ENCODE results near the gene DPY19L1. TPM values are rescaled to one million over a fixed set of nuclear protein-coding genes. Genes with fewer than 3 reads are reported as not detected.
"Not testable (repeated sequence)": the region's sequence is repeated elsewhere in the genome, so short reads cannot be mapped to it uniquely, and the experiment has no call there.

The DPY19L1 gene
- total and polyA plus RNA-seq, 9 donors, result 14.7 to 34.0 (median 21.2) TPM

DNA sequence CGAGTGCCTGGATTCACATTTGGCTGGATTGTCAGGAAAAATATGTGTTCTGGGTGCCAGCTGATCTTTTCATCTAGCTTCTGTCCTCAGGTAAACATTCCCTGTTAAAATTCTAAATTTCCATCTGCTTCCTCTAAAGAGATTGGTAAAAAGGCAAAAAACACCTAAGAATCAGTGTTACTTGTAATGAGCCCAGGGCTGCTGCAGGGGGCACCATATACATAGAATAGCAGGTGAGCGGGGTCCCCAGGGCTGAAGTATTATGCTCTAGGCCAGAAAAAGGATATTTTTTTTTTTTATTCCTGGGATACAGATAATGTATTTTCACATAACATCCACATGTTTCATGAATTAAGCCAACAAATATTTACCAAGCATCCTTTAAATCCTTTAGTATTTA is 18.4 kb upstream of the DPY19L1 start:
- not testable (repeated sequence) for DNase-seq; H3K27ac ChIP-seq (ENCODE audit: low read length); H3K4me3 ChIP-seq (ENCODE audit: low read length); H3K27me3 ChIP-seq (ENCODE audit: control insufficient read depth, insufficient read depth, low read length); H3K36me3 ChIP-seq (ENCODE audit: control insufficient read depth, insufficient read depth, low read length); H3K9me3 ChIP-seq (replicated peaks; ENCODE audit: control insufficient read depth, low read depth, low read length); H3K4me1 ChIP-seq (ENCODE audit: control insufficient read depth, insufficient read depth, low read length)
- WGBS (ENCODE audit: insufficient coverage), result no CpG with 5 or more reads among the region's 2 CpGs

DNA sequence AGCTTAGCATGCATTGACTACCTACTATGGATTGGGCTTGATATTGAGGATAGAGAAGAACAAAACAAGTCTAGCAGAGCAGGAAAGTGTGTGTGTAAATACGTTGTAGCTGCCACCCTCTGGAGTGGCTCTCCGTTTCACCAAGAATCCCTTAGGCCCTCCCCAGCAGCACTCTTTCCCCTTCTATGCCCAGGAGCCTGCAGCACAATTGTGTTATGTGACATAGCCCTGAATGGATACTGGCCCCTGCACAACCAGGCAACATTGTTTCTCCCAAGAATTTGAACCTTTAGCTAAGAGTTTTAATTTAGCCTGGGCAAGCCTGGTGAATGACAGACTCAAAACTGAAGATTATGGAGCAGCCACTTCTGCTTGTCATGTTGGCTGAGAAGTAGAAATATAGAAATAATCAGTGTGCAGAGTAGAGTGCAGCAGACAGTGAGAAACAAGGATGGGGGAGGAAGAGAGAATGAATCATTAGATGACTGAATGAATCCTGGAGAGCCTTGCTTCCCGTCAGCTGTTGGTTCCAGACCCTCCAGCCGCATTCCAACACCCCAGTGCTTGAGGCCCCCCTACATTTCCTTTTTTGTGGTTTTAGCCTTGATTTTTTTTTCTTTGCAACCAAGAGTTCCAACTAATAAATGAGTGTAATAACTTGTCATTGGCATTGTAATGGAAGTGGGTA is 16.3 kb upstream of the DPY19L1 start:
- not testable (repeated sequence) for H3K9me3 ChIP-seq (replicated peaks; ENCODE audit: control insufficient read depth, low read depth, low read length); H3K36me3 ChIP-seq (ENCODE audit: control insufficient read depth, insufficient read depth, low read length); H3K27ac ChIP-seq (ENCODE audit: low read length); H3K4me1 ChIP-seq (ENCODE audit: control insufficient read depth, insufficient read depth, low read length); DNase-seq; H3K27me3 ChIP-seq (ENCODE audit: control insufficient read depth, insufficient read depth, low read length); H3K4me3 ChIP-seq (ENCODE audit: low read length)
- whole genome bisulfite sequencing (ENCODE audit: insufficient coverage), result 60% methylated on average over 1 of the region's 4 CpGs

DNA sequence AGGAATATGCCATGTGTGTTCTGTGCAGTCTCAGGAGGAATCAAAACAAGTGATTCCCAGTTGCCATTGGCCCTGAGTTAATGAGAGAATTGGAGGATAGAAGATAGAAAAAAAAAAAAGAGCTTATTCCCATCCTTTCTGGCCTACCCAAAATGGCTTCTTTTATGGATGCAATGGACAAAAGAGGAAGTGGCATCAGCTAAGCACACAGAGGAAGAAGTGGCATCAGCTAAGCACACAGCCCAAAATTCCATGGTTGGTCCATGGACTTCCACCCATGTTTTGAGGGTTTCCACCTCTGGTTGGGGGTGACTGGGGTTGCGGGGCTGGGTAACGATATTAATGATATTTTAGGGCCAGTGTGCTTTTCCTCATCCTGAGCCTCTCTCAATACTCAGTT is 11.1 kb upstream of the DPY19L1 start:
- WGBS (ENCODE audit: insufficient coverage), result no CpG with 5 or more reads among the region's 2 CpGs
- not testable (repeated sequence) for H3K27ac ChIP-seq (ENCODE audit: low read length); H3K4me1 ChIP-seq (ENCODE audit: control insufficient read depth, insufficient read depth, low read length); H3K4me3 ChIP-seq (ENCODE audit: low read length); H3K9me3 ChIP-seq (replicated peaks; ENCODE audit: control insufficient read depth, low read depth, low read length); DNase-seq; H3K36me3 ChIP-seq (ENCODE audit: control insufficient read depth, insufficient read depth, low read length); H3K27me3 ChIP-seq (ENCODE audit: control insufficient read depth, insufficient read depth, low read length)

DNA sequence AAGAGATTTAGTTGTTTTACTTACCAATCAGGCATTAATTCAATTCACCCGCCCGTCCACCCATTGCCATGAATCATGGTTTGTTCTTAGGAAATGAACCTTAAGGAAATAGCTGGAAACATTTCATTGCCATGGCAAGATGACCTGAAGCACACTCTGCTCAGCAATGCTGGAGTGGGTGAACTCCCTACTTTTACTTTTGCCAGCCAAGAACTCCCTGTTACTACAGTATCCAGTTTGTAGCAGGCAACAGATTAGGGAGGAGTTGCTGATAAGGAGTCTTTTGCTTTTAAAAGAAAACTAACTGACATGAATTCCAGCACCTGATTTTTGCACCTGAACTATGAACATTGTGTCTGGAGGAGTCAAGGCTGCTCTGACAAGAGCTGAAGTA is 10.6 kb upstream of the DPY19L1 start:
- DNase-seq; H3K9me3 ChIP-seq (replicated peaks; ENCODE audit: control insufficient read depth, low read depth, low read length); H3K36me3 ChIP-seq (ENCODE audit: control insufficient read depth, insufficient read depth, low read length); H3K4me1 ChIP-seq (ENCODE audit: control insufficient read depth, insufficient read depth, low read length); H3K27ac ChIP-seq (ENCODE audit: low read length); H3K4me3 ChIP-seq (ENCODE audit: low read length); H3K27me3 ChIP-seq (ENCODE audit: control insufficient read depth, insufficient read depth, low read length): not testable (repeated sequence)
- WGBS (ENCODE audit: insufficient coverage), result no CpG with 5 or more reads among the region's 2 CpGs

DNA sequence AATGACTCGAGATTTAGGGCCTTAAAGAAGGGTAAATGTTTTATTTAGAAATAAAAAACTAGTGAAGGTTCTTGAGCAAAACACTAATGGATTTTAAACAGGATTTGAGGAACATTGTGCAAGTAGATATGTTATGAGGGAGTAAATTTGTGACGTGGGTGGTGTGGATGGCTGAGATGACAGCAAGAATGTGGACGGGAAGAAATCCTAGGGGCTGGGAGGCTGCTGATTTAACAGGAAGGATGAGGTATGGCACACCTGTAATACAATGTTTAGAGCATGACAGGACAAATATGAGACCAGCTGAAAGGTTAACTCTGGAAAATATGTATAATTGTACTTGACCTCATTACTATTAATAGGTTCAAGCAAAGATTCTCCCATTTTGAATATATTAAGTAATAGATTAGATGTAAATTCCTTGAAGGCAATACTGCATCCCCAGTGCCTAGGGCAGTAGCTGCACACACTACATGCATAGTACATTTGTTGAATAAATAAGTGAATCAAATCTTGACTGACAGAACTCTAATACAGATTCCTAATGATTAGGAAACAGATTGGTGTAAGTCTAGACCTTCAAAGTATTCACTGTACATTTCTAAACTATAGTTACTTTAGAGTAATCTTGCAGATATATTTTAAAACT is 10.1 kb upstream of the DPY19L1 start:
- not testable (repeated sequence) for H3K4me3 ChIP-seq (ENCODE audit: low read length); H3K9me3 ChIP-seq (replicated peaks; ENCODE audit: control insufficient read depth, low read depth, low read length); H3K36me3 ChIP-seq (ENCODE audit: control insufficient read depth, insufficient read depth, low read length); DNase-seq; H3K27me3 ChIP-seq (ENCODE audit: control insufficient read depth, insufficient read depth, low read length); H3K27ac ChIP-seq (ENCODE audit: low read length); H3K4me1 ChIP-seq (ENCODE audit: control insufficient read depth, insufficient read depth, low read length)
- WGBS (ENCODE audit: insufficient coverage), result no CpG with 5 or more reads among the region's 3 CpGs

DNA sequence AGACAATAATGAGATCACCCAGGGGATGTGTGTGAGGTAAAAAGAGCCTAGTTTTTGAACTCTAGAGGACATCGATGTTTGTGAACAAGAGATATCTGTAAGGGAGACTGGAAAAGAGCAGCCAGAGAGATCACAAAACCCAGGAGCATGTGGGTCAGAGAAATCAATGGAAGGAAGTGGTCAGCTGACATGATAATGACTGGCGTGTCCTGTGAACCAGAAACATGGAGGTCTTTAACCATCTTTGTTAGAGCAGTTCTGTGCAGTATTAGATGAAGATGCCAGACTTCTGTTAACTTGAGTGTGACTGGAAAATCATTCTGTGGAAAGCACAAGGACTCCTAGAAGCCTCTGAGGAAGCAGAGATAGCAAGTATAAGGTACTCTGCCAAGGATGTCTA is 6.0 kb upstream of the DPY19L1 start:
- not testable (repeated sequence) for DNase-seq; H3K9me3 ChIP-seq (replicated peaks; ENCODE audit: control insufficient read depth, low read depth, low read length); H3K36me3 ChIP-seq (ENCODE audit: control insufficient read depth, insufficient read depth, low read length); H3K27ac ChIP-seq (ENCODE audit: low read length); H3K27me3 ChIP-seq (ENCODE audit: control insufficient read depth, insufficient read depth, low read length); H3K4me3 ChIP-seq (ENCODE audit: low read length); H3K4me1 ChIP-seq (ENCODE audit: control insufficient read depth, insufficient read depth, low read length)
- WGBS (ENCODE audit: insufficient coverage), result 83% methylated on average over 2 of the region's 2 CpGs

DNA sequence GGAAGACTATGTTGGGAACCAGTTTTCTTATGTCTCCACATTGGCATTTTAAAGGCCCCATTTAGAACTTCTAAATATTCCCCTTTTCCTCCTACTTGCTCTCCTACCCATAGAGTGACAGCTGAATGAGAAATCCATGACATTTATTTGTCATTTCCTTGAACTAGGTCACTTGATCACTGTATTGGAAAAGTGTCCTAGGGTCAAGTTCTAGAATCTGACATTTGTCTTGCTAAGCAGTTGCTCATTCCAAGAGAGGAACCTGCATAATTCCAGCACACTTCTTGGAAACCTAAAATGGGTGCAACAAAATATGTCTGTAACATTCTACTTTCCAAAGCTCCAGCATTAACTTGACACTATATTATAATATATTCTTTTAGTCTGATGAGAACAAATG is 3.6 kb upstream of the DPY19L1 start:
- Histone ChIP-seq H3K27ac (ENCODE audit: low read length) (no peak overlapping the region), H3K4me3 (ENCODE audit: low read length) (no peak overlapping the region), H3K4me1 (ENCODE audit: control insufficient read depth, insufficient read depth, low read length) (peaks cover 10% of the 10 kb centered on the region), H3K9me3 (replicated peaks; ENCODE audit: control insufficient read depth, low read depth, low read length) (no peaks in the 10 kb centered on the region), H3K36me3 (ENCODE audit: control insufficient read depth, insufficient read depth, low read length) (no peaks in the 10 kb centered on the region), H3K27me3 (ENCODE audit: control insufficient read depth, insufficient read depth, low read length) (no peaks in the 10 kb centered on the region)
- no peak for DNase-seq

DNA sequence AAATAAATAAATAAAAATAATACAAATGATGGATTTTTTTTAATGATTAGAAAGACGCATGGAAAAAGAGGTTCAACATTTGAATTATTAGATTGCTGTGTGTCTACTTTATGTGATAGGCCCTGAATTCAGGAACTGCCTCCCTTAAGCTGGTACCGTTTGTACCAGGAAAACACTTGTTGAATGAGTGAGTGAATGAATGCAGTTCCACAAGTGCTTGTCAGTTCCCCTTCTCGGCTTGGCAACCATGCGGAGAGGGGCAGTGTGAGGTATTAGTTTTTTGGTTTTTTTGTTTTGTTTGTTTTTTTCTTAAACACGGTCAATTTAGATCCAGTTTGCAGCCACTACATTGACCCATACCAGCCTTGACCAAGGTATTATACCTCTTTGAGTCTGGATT is 2.1 kb upstream of the DPY19L1 start:
- no peak for DNase-seq
- H3K27me3 ChIP-seq (ENCODE audit: control insufficient read depth, insufficient read depth, low read length), result no peaks in the 10 kb centered on the region
- no peaks in the 10 kb centered on the region for H3K36me3 ChIP-seq (ENCODE audit: control insufficient read depth, insufficient read depth, low read length)
- H3K9me3 ChIP-seq (replicated peaks; ENCODE audit: control insufficient read depth, low read depth, low read length), result no peaks in the 10 kb centered on the region
- WGBS (ENCODE audit: insufficient coverage), result 100% methylated on average over 2 of the region's 5 CpGs
- H3K4me1 ChIP-seq (ENCODE audit: control insufficient read depth, insufficient read depth, low read length), result peaks cover 10% of the 10 kb centered on the region
- H3K4me3 ChIP-seq (ENCODE audit: low read length), result no peak overlapping the region
- H3K27ac ChIP-seq (ENCODE audit: low read length), result no peak overlapping the region

DNA sequence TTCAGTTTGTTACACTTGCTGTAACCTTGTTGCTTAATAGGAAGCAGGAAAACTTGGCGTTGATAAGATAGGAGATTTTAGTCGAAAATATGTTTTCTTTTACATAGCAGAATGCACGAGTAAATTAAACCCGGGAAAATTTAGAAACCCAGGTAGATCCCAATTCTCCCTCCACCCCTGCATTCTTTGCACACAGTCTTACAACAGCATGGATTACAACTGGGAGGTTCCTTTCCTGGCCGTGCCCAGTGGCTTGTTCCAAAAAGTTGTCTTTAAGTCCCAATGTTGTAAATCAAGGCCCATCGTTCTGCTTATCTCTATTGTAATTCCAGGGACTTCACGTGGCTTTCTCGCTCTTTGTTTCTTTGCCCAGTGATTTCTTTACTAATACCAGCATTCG is 1.1 kb upstream of the DPY19L1 start:
- Histone ChIP-seq H3K36me3 (ENCODE audit: control insufficient read depth, insufficient read depth, low read length) (no peaks in the 10 kb centered on the region), H3K4me3 (ENCODE audit: low read length) (peak overlapping the region; percentile 52), H3K9me3 (replicated peaks; ENCODE audit: control insufficient read depth, low read depth, low read length) (no peaks in the 10 kb centered on the region), H3K4me1 (ENCODE audit: control insufficient read depth, insufficient read depth, low read length) (peaks cover 10% of the 10 kb centered on the region), H3K27ac (ENCODE audit: low read length) (no peak overlapping the region), H3K27me3 (ENCODE audit: control insufficient read depth, insufficient read depth, low read length) (no peaks in the 10 kb centered on the region)
- WGBS (ENCODE audit: insufficient coverage), result 18% methylated on average over 2 of the region's 9 CpGs
- peak; percentile 7 for DNase-seq

DNA sequence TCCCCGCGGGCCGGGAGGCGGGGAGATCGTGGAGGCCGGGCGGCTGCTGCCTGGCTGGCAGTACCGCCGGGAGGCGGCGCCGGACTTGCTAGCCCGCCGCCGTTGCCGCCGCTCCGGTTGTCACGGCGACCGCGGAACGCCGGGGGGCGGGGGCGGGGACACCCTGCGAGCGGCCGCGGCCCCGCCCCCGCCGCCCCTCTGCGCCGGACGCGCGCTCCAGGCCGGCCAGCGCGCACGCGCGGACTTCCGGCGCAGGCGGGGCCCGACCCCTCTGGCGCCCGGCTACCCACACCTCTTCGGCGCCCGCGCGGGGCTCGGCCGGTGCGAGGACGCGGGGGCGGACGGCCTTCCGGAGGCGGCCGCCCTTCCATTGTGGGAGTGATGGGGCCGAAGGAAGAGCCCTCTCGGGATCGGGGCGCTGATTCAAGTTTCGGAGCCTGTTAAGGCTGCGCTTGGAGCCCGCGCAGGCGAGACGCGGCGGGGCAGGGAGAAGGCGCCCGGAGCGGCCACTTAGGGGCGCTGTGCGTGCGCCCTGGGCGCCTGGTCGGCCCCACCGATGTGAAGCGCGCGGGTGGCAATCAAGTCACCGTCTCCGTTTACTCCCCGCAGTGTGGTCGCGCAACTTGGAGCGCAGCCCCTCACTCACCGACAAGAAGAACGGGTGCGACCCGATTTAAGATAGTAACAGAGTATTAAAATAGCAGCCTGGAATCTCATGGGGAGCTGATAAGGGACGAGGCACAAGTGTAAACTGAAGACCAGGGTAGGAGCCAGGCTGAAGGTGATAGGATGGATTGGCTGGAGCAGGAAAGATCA is 449 bp upstream of the DPY19L1 start:
- H3K9me3 ChIP-seq (replicated peaks; ENCODE audit: control insufficient read depth, low read depth, low read length), result no peaks in the 10 kb centered on the region
- H3K36me3 ChIP-seq (ENCODE audit: control insufficient read depth, insufficient read depth, low read length), result no peaks in the 10 kb centered on the region
- H3K4me1 ChIP-seq (ENCODE audit: control insufficient read depth, insufficient read depth, low read length), result peaks cover 10% of the 10 kb centered on the region
- peak overlapping the region; percentile 79 for H3K27ac ChIP-seq (ENCODE audit: low read length)
- under 1% methylated on average over 95 of the region's 100 CpGs for WGBS (ENCODE audit: insufficient coverage)
- peak overlapping the region; percentile 52 for H3K4me3 ChIP-seq (ENCODE audit: low read length)
- no peaks in the 10 kb centered on the region for H3K27me3 ChIP-seq (ENCODE audit: control insufficient read depth, insufficient read depth, low read length)
- peak; percentile 98 for DNase-seq

Data from muscle of leg (tissue), 11 donors.